HepG2 (cell line): ENCODE measurements around the gene CNKSR3. TPM values are rescaled to one million over a fixed set of nuclear protein-coding genes. Genes with fewer than 3 reads are reported as not detected.

Experiments used
- ATAC-seq: fragments of 200-7000 bp; cut with Tn5 transposase; 3 replicates; pipeline ENCODE4 v1.9.1; 2020; ENCODE audit warnings: mild to moderate bottlenecking, moderate library complexity
- BruUV-seq: library from RNA; stranded (reverse); fragments of 400-500 nt; replicated peaks from 2 replicates; lab custom pipeline; 2021; lab: Mats Ljungman, UMichigan
- CTCF ChIA-PET: fragments of 300-600 bp; formaldehyde crosslinking; extraction: SDS; loops from one replicate; lab custom pipeline; 2021; ENCODE audit warnings: low total read pairs, inconsistent platforms, low intra/inter-chr PET ratio; lab: Yijun Ruan, JAX
- POLR2A ChIA-PET: fragments of 350-600 bp; sonication (Branson Sonifier 250); formaldehyde crosslinking; loops from one replicate; lab custom pipeline; 2020; ENCODE audit warnings: antibody characterized with exemption, inconsistent platforms; lab: Yijun Ruan, JAX
- DNase-seq: peaks from one replicate; pipeline ENCODE4 v3.0.0-alpha.2; 2015; ENCODE audit warnings: low spot score
- FAIRE-seq: peaks from 3 replicates; lab custom pipeline; 2011; peaks lifted over from hg19 to GRCh38; lab: Jason Lieb, UNC
- H2AFZ ChIP-seq: one replicate; pipeline ENCODE4 v1.6.1; 2011; ENCODE audit warnings: low read length, inconsistent platforms
- H3K27ac ChIP-seq: fragments of 300-600 bp; 3 replicates; pipeline ENCODE4 v1.8.0; 2011; ENCODE audit warnings: mixed run types, mild to moderate bottlenecking, mixed read lengths, low read length, inconsistent platforms; ENCODE audit not compliant: insufficient read depth; ENCODE audit errors: extremely low read length
- H3K27me3 ChIP-seq, 2 experiments: fragments of 200-600 bp in 1 of 2; 2 replicates in 1 of 2; 3 replicates in 1 of 2; pipeline versions ENCODE4 v1.6.0 to v1.8.0; 2011; ENCODE audit warnings: low read length in 2 of 2, mild to moderate bottlenecking in 2 of 2, moderate library complexity in 2 of 2, inconsistent platforms in 1 of 2; ENCODE audit not compliant: insufficient read depth in 2 of 2, control insufficient read depth in 1 of 2
- H3K36me3 ChIP-seq, 2 experiments: fragments of 200-600 bp in 1 of 2; replicated peaks in 1 of 2; 2 replicates in 1 of 2; 3 replicates in 1 of 2; pipeline versions ENCODE4 v1.5.1 to v1.8.0; 2011; ENCODE audit warnings: low read length in 2 of 2, inconsistent platforms in 1 of 2; ENCODE audit not compliant: insufficient read depth in 2 of 2, control insufficient read depth in 1 of 2
- H3K4me1 ChIP-seq: 2 replicates; pipeline ENCODE4 v1.5.1; 2012; ENCODE audit warnings: low read length, inconsistent platforms; ENCODE audit not compliant: insufficient read depth
- H3K4me2 ChIP-seq: 2 replicates; pipeline ENCODE4 v1.6.0; 2011; ENCODE audit warnings: low read depth, low read length, inconsistent platforms
- H3K4me3 ChIP-seq, 3 experiments: fragments of 200-600 bp in 1 of 3; sonication (generic), shearing (Covaris generic) in 1 of 3; replicated peaks in 1 of 3; 2 replicates each; pipeline ENCODE4 v1.5.1; 2011 to 2016; ENCODE audit warnings: low read length in 3 of 3, inconsistent platforms in 2 of 3, low read depth in 2 of 3, mild to moderate bottlenecking in 2 of 3, control low read depth in 1 of 3, mixed read lengths in 1 of 3; ENCODE audit not compliant: insufficient read depth in 1 of 3
- H3K79me2 ChIP-seq: one replicate; pipeline ENCODE4 v1.6.1; 2011; ENCODE audit warnings: low read length, inconsistent platforms; ENCODE audit not compliant: insufficient read depth
- H3K9ac ChIP-seq: 2 replicates; pipeline ENCODE4 v1.6.0; 2011; ENCODE audit warnings: mild to moderate bottlenecking, low read depth, low read length, inconsistent platforms; ENCODE audit not compliant: insufficient read depth
- H3K9me3 ChIP-seq: 2 replicates; pipeline ENCODE4 v1.5.1; 2012; ENCODE audit warnings: mild to moderate bottlenecking, low read length
- H4K20me1 ChIP-seq: 2 replicates; pipeline ENCODE4 v1.6.0; 2011; ENCODE audit warnings: inconsistent platforms, mild to moderate bottlenecking, low read length, moderate library complexity; ENCODE audit not compliant: insufficient read depth
- CREM ChIP-seq, 2 experiments: sonication (generic) in 1 of 2; formaldehyde crosslinking in 1 of 2; IDR thresholded peaks; 2 replicates each; pipeline versions ENCODE4 v1.4.0 to v1.6.1; 2016 to 2020; ENCODE audit warnings: antibody characterized with exemption in 1 of 2, mild to moderate bottlenecking in 1 of 2, missing genetic modification reagents in 1 of 2
- ELF4 ChIP-seq: sonication (generic); formaldehyde crosslinking; IDR thresholded peaks from 2 replicates; pipeline ENCODE4 v1.5.0; 2020; ENCODE audit warnings: missing genetic modification reagents, mild to moderate bottlenecking, moderate library complexity, borderline replicate concordance
- IRX3 ChIP-seq: sonication (generic); formaldehyde crosslinking; IDR thresholded peaks from 2 replicates; pipeline ENCODE4 v1.8.1; 2023; ENCODE audit warnings: mild to moderate bottlenecking, low read depth, missing genetic modification reagents, borderline replicate concordance
- KDM1A ChIP-seq: IDR thresholded peaks from 2 replicates; pipeline ENCODE4 v1.6.1; 2016; ENCODE audit warnings: missing compliant biosample characterization
- MZF1 ChIP-seq: sonication (generic); formaldehyde crosslinking; IDR thresholded peaks from 2 replicates; pipeline ENCODE4 v1.8.1; 2023; ENCODE audit warnings: mild to moderate bottlenecking, missing genetic modification reagents, borderline replicate concordance
- SUZ12 ChIP-seq: fragments of 150-350 bp; IDR thresholded peaks from 2 replicates; pipeline ENCODE4 v1.6.1; 2014; ENCODE audit warnings: low read depth, low read length
- ZBTB3 ChIP-seq: sonication (generic); formaldehyde crosslinking; IDR thresholded peaks from 2 replicates; pipeline ENCODE4 v1.4.0; 2020; ENCODE audit warnings: low read depth, mild to moderate bottlenecking, moderate library complexity, missing genetic modification reagents, borderline replicate concordance
- ZNF124 ChIP-seq: sonication (generic); formaldehyde crosslinking; IDR thresholded peaks from 2 replicates; pipeline ENCODE4 v1.4.0; 2020; ENCODE audit warnings: missing genetic modification reagents
- ZNF501 ChIP-seq: sonication (generic); formaldehyde crosslinking; IDR thresholded peaks from 2 replicates; pipeline ENCODE4 v1.5.1; 2020; ENCODE audit warnings: mild to moderate bottlenecking, moderate library complexity, missing genetic modification reagents
- ZNF816 ChIP-seq: sonication (generic); formaldehyde crosslinking; IDR thresholded peaks from 2 replicates; pipeline ENCODE4 v1.8.0; 2022; ENCODE audit warnings: missing genetic modification reagents, mild to moderate bottlenecking, borderline replicate concordance
- WGBS: methylation state at CpG from one replicate; pipeline ENCODE4 v1.1.6; 2017; ENCODE audit warnings: low lambda C conversion rate; 5-methylcytosine and 5-hydroxymethylcytosine counted together
- in situ Hi-C: cut with HindIII; loops from 2 replicates; pipeline ENCODE4 v1.10.0; 2017; ENCODE audit warnings: low pct_unique_long_range_greater_than_20kb; ENCODE audit not compliant: extremely low pct_ligation_motif_present
- intact Hi-C: fragments of 100-400 bp; cut with micrococcal nuclease; formaldehyde crosslinking; loops from one replicate; pipeline ENCODE4 v1.10.0; 2022; ENCODE audit not compliant: unreplicated experiment
- polyA plus RNA-seq, 8 experiments: library from polyadenylated mRNA; depleted of rRNA in 3 of 8; stranded (reverse) in 7 of 8; unstranded in 1 of 8; fragments of >200 nt; fragmentation: Illumina TruSeq in 4 of 8; extraction: Trizol in 4 of 8; gene quantifications; 2 replicates each; pipeline versions ENCODE4 v1.2.1 to v1.2.3, GENCODE V29; 2011 to 2016; ENCODE audit warnings: low read depth in 4 of 8, missing spikeins in 1 of 8, mixed read lengths in 1 of 8; ENCODE audit not compliant: insufficient read depth in 1 of 8
- total RNA-seq, 5 experiments: library from RNA; depleted of rRNA; stranded (reverse); fragments of >200 nt; fragmentation: Illumina TruSeq; extraction: Trizol; gene quantifications; 2 replicates each; pipeline ENCODE4 v1.2.3, GENCODE V29; 2016; ENCODE audit warnings: low read depth in 1 of 5
- TF ChIP-seq, protein P1 (sequence below), 2 experiments: sonication (generic) in 1 of 2; formaldehyde crosslinking in 1 of 2; IDR thresholded peaks; 2 replicates each; pipeline versions ENCODE4 v1.4.0 to v1.6.1; 2018 to 2020; ENCODE audit warnings: missing genetic modification reagents in 2 of 2, borderline replicate concordance in 1 of 2, low read depth in 1 of 2, mild to moderate bottlenecking in 1 of 2, missing biosample characterization in 1 of 2
- TF ChIP-seq, protein P2 (sequence below): sonication (generic); formaldehyde crosslinking; conservative IDR thresholded peaks from 2 replicates; pipeline ENCODE4 v1.4.0; 2020; ENCODE audit warnings: mild to moderate bottlenecking, missing genetic modification reagents, moderate library complexity
- TF ChIP-seq, protein P3 (sequence below): sonication (generic); formaldehyde crosslinking; IDR thresholded peaks from 2 replicates; pipeline ENCODE4 v1.5.0; 2020; ENCODE audit warnings: missing genetic modification reagents

CNKSR3 gene
- total and polyA plus RNA-seq, 2 of the 13 experiments (the other 11 are each of a cell fraction or from before 2014, with no cell fraction given): 9.2 to 38.6 TPM

DNA sequence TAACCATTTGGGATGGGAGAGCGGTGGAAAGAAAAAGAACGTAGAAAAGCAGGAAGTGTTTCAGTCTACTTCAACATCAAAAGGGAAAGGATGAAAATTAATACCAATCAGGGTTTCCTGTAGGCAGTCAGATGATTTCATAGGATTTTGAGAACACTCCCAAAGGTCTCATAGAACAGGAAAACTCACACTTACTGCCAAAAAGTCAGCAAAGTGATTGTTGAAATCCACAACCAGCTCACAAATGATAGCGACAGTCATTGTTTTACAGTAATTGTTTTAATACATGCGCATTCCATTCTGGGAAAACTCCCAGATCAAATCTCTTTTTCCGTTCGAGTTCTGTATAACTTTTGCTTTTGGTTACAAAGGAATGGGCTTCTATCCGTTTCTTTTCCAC lies 5.3 kb upstream of the CNKSR3 start:
- Histone ChIP-seq H3K27me3 (no peaks in the 10 kb centered on the region), H3K4me2 (no peak overlapping the region), H3K79me2 (no peaks in the 10 kb centered on the region), H3K36me3 (no peaks in the 10 kb centered on the region), H3K27ac (no peak overlapping the region), H4K20me1 (no peaks in the 10 kb centered on the region), H3K4me1 (peaks cover 21% of the 10 kb centered on the region), H2AFZ (no peak overlapping the region), H3K9me3 (no peaks in the 10 kb centered on the region), H3K4me3 (no peak overlapping the region), H3K9ac (no peak overlapping the region)
- ATAC-seq (no peak), DNase-seq (no peak), FAIRE-seq (no peak)
- no TSS peak for BruUV-seq
- intact Hi-C loops: no loop called here
- WGBS: 70% methylated on average over 7 of the region's 7 CpGs
- in situ Hi-C loops: loop anchor here (25.0 kb wide), 1 partner anchor 354 kb away; no protein-coding TSS in a partner anchor
- CTCF ChIA-PET: no interaction called here
- TF ChIP-seq ZNF816 (CRISPR knock-in tag) (no peak), ZBTB3 (CRISPR knock-in tag) (no peak), KDM1A (CRISPR knock-in tag) (no peak), ELF4 (no peak), MZF1 (CRISPR knock-in tag) (no peak), IRX3 (CRISPR knock-in tag) (no peak), ZNF124 (CRISPR knock-in tag) (no peak), SUZ12 (no peak), ZNF501 (CRISPR knock-in tag) (no peak), CREM (IDR thresholded peaks at IDR 0.05) (no peak), CREM (CRISPR knock-in tag; IDR thresholded peaks at IDR 0.05) (no peak)
- TF ChIP-seq, protein P1, sequence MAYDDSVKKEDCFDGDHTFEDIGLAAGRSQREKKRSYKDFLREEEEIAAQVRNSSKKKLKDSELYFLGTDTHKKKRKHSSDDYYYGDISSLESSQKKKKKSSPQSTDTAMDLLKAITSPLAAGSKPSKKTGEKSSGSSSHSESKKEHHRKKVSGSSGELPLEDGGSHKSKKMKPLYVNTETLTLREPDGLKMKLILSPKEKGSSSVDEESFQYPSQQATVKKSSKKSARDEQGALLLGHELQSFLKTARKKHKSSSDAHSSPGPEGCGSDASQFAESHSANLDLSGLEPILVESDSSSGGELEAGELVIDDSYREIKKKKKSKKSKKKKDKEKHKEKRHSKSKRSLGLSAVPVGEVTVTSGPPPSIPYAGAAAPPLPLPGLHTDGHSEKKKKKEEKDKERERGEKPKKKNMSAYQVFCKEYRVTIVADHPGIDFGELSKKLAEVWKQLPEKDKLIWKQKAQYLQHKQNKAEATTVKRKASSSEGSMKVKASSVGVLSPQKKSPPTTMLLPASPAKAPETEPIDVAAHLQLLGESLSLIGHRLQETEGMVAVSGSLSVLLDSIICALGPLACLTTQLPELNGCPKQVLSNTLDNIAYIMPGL (CRISPR knock-in tag; IDR thresholded peaks at IDR 0.05; ENCODE audit: borderline replicate concordance in 1 of 2, low read depth in 1 of 2): no peak
- TF ChIP-seq, protein P2, sequence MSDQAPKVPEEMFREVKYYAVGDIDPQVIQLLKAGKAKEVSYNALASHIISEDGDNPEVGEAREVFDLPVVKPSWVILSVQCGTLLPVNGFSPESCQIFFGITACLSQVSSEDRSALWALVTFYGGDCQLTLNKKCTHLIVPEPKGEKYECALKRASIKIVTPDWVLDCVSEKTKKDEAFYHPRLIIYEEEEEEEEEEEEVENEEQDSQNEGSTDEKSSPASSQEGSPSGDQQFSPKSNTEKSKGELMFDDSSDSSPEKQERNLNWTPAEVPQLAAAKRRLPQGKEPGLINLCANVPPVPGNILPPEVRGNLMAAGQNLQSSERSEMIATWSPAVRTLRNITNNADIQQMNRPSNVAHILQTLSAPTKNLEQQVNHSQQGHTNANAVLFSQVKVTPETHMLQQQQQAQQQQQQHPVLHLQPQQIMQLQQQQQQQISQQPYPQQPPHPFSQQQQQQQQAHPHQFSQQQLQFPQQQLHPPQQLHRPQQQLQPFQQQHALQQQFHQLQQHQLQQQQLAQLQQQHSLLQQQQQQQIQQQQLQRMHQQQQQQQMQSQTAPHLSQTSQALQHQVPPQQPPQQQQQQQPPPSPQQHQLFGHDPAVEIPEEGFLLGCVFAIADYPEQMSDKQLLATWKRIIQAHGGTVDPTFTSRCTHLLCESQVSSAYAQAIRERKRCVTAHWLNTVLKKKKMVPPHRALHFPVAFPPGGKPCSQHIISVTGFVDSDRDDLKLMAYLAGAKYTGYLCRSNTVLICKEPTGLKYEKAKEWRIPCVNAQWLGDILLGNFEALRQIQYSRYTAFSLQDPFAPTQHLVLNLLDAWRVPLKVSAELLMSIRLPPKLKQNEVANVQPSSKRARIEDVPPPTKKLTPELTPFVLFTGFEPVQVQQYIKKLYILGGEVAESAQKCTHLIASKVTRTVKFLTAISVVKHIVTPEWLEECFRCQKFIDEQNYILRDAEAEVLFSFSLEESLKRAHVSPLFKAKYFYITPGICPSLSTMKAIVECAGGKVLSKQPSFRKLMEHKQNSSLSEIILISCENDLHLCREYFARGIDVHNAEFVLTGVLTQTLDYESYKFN (CRISPR knock-in tag): no peak
- TF ChIP-seq, protein P3, sequence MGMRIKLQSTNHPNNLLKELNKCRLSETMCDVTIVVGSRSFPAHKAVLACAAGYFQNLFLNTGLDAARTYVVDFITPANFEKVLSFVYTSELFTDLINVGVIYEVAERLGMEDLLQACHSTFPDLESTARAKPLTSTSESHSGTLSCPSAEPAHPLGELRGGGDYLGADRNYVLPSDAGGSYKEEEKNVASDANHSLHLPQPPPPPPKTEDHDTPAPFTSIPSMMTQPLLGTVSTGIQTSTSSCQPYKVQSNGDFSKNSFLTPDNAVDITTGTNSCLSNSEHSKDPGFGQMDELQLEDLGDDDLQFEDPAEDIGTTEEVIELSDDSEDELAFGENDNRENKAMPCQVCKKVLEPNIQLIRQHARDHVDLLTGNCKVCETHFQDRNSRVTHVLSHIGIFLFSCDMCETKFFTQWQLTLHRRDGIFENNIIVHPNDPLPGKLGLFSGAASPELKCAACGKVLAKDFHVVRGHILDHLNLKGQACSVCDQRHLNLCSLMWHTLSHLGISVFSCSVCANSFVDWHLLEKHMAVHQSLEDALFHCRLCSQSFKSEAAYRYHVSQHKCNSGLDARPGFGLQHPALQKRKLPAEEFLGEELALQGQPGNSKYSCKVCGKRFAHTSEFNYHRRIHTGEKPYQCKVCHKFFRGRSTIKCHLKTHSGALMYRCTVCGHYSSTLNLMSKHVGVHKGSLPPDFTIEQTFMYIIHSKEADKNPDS (CRISPR knock-in tag): no peak
- POLR2A ChIA-PET: no interaction called here
